Measurements from ENCODE around the gene MARCHF10. TPM values are rescaled to one million over a fixed set of nuclear protein-coding genes. Genes with fewer than 3 reads are reported as not detected.

MARCHF10 gene
- total and polyA plus RNA-seq, 9 of the 15 experiments (the other 6 are each of a cell fraction or from before 2014, with no cell fraction given) = not detected

DNA sequence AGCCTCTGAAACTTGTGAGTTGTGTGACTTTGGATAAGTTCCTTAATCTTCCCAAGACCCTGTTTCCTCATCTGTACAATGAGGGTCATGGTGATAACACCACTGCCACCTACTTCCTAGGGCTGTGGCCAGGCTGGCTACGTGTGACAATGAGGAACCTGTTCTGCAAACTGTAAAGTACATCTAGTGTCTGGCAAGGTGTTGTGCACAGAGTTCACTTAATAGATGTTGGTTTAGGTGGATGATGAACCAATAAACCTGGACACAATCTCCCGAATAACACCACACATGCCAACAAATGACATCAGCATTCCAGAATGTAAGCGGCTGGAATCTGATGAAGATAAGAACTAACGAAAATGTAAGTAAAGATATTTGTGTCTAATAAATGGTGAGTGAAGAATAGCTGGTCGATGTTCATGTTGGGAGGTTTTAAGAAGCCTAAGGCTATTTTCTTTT, 82.3 kb downstream of the MARCHF10 start (continued):
- TF ChIP-seq ZNF609 (CRISPR knock-in tag; IDR thresholded peaks at IDR 0.05; ENCODE audit: borderline replicate concordance) = no peak
- TF ChIP-seq MYNN (IDR thresholded peaks at IDR 0.05) = no peak
- TF ChIP-seq MYNN (CRISPR knock-in tag; IDR thresholded peaks at IDR 0.05) = no peak
- no peak for TF ChIP-seq CHD4 (IDR thresholded peaks at IDR 0.05; ENCODE audit: insufficient read depth, insufficient replicate concordance, low read depth, low read length, poor library complexity, severe bottlenecking)
- no peak for TF ChIP-seq NBN (IDR thresholded peaks at IDR 0.05; ENCODE audit: low read depth)
- TF ChIP-seq ZNF431 (CRISPR knock-in tag; IDR thresholded peaks at IDR 0.05) = no peak
- TF ChIP-seq SMC3 (conservative IDR thresholded peaks at IDR 0.05; ENCODE audit: insufficient read depth, low read depth, low read length) = no peak
- TF ChIP-seq, protein P1, sequence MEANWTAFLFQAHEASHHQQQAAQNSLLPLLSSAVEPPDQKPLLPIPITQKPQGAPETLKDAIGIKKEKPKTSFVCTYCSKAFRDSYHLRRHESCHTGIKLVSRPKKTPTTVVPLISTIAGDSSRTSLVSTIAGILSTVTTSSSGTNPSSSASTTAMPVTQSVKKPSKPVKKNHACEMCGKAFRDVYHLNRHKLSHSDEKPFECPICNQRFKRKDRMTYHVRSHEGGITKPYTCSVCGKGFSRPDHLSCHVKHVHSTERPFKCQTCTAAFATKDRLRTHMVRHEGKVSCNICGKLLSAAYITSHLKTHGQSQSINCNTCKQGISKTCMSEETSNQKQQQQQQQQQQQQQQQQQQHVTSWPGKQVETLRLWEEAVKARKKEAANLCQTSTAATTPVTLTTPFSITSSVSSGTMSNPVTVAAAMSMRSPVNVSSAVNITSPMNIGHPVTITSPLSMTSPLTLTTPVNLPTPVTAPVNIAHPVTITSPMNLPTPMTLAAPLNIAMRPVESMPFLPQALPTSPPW (CRISPR knock-in tag; IDR thresholded peaks at IDR 0.05) = no peak

Measured in K562 (cell line).